ENCODE measurements around the gene LRFN5. TPM values are rescaled to one million over a fixed set of nuclear protein-coding genes. Genes with fewer than 3 reads are reported as not detected.

Gene LRFN5
- total RNA-seq, 8 experiments from 2014 or later, result 0.25 to 24.1 (median 15.4) TPM

DNA sequence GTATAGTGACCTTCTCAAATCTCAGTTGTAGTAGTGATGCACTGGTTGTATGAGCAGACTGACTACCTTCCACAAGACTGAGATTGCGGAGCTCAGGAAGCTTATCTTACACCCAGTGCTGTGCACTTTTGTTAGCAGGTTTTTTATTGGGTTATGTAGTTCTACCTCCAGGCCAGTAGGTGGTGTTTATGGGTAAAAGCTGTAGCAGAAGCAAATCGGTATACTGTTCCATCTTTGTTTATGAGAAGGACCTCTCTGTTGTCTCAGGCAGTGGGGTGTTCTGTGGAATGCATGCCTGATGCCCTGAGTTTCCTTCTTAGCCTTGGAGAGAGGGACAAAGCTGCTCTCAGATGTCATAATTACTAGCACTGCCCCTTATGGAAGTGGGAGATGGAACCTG lies 217.8 kb downstream of the LRFN5 start:
- ATAC-seq (replicated peaks in 6 of 8), result no peak
- Histone ChIP-seq H3K4me3 (no peak overlapping the region), H3K4me1 (replicated peaks in 1 of 2) (no peaks in the 10 kb centered on the region), H3K27ac (no peak overlapping the region)
- WGBS, 10 experiments, result 92 to 100% (median 100%) methylated on average over 1 to 2 of the region's 2 CpGs; no CpG with 5 or more reads in 5 of the 10 experiments
- in situ Hi-C loops (cut with MboI; ENCODE audit: low pct_unique_long_range_greater_than_20kb in 2 of 9, low sequenced_read_pairs in 9 of 9, unreplicated experiment in 9 of 9), result no loop called here

DNA sequence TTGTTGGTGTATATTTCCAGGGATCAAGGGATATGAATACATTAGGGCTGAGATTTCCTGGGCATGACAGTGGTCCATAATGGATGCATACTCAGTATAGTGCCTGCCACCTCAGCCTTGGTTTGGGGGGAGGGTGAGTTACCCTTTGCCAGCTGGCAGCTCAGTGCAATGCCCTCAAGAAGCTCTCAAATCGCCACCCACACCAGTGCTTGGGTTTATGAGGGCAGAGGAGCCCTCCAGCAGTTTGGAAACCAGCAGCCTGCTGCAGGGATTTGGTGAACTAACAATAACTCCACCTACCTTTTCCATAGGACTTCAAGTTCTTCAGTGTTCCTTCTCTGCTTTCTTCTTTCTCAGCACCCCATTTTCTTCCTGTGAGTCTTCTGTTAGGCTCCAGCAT lies 218.9 kb downstream of the LRFN5 start:
- 80% methylated on average over 1 of the region's 1 CpG; no CpG with 5 or more reads in 9 of the 10 experiments for WGBS, 10 experiments
- Histone ChIP-seq H3K4me1 (replicated peaks in 1 of 2) (no peaks in the 10 kb centered on the region), H3K4me3 (no peak overlapping the region), H3K27ac (no peak overlapping the region)
- in situ Hi-C loops (cut with MboI; ENCODE audit: low pct_unique_long_range_greater_than_20kb in 2 of 9, low sequenced_read_pairs in 9 of 9, unreplicated experiment in 9 of 9), result no loop called here
- no peak for ATAC-seq (replicated peaks in 6 of 8)

DNA sequence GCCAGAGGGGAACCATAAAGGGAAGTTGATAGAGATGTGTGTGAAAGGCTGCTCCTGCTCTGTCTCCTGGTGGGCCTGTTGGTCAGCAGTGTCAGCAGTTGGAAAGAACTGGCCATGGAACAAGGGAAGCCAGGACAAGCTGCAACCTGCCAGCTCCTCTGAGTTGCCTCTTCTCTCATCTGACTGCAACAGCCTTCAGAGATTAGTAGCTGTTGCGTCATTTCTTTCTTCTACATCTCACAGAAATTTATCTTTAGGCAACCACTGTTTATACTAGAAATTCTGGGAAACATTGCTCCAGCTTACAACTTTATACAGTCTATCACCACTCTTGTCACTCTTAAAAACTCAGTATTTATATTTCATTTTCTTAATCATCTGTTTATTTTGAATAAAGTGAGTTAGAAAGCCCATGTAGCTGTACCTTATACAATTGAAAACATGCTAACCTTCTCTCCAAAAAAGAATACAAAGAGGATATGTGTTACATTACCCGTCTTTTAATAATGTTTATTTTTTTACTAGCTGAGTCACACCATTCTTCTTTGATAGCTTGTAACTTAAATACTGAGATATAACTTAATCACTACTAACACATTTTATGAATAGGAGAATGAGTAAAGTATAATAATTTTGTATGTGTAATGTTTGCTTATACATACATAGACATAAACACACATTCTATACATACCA lies 224.2 kb downstream of the LRFN5 start:
- peak in 4 of 8 experiments; percentile 54 to 67 (median 60) for ATAC-seq (replicated peaks in 6 of 8)
- WGBS, 10 experiments, result 0 to 100% (median 83%) methylated on average over 1 to 2 of the region's 2 CpGs
- in situ Hi-C loops (cut with MboI; ENCODE audit: low pct_unique_long_range_greater_than_20kb in 2 of 9, low sequenced_read_pairs in 9 of 9, unreplicated experiment in 9 of 9), result no loop called here
- Histone ChIP-seq H3K4me3 (no peak overlapping the region), H3K27ac (no peak overlapping the region), H3K4me1 (replicated peaks in 1 of 2) (no peaks in the 10 kb centered on the region)

DNA sequence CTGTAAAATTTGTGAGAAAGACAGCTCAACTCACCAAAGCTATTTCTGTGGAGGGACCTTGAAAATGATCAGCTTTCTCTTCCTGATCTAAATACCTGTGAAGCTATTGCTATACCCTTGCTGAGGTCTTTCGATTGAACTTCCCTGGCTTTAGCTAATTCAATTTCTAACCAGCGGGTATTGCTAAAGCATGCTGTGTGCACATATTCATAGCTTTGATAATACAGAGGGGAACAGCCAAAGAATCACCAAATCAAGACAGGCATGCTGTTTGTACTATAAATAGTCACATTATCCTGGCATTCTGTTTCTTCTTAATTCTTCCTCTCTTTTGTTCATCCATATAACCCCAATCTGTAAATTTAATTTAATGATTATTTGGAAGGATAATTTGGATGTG lies 233.0 kb downstream of the LRFN5 start:
- Histone ChIP-seq H3K4me1 (replicated peaks in 1 of 2) (no peaks in the 10 kb centered on the region), H3K27ac (no peak overlapping the region), H3K4me3 (no peak overlapping the region)
- 23 to 100% (median 69%) methylated on average over 1 to 2 of the region's 2 CpGs; no CpG with 5 or more reads in 2 of the 10 experiments for WGBS, 10 experiments
- ATAC-seq (replicated peaks in 6 of 8), result peak in 1 of 8 experiments; percentile 62
- in situ Hi-C loops (cut with MboI; ENCODE audit: low pct_unique_long_range_greater_than_20kb in 2 of 9, low sequenced_read_pairs in 9 of 9, unreplicated experiment in 9 of 9), result no loop called here

DNA sequence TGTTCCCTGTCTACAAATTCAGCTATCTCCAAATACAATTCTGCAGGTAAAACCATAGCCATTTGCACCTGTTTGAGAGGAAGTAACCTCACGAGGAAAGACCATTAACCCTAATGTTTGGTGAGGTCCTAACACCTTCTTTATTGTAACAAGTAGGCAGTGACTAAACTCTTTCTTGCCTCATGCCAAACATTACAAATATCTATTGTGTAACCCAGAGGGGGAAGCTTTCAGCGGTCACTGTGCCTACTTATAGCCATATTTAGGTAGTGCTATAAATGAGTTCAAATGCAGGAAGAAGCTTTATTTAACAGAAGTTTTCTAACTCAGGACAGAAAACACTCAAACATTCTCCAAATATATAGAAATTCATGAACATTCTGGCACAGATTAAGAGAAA lies 252.7 kb downstream of the LRFN5 start:
- Histone ChIP-seq H3K4me3 (no peak overlapping the region), H3K27ac (no peak overlapping the region), H3K4me1 (replicated peaks in 1 of 2) (no peaks in the 10 kb centered on the region)
- ATAC-seq (replicated peaks in 6 of 8), result no peak
- in situ Hi-C loops (cut with MboI; ENCODE audit: low pct_unique_long_range_greater_than_20kb in 2 of 9, low sequenced_read_pairs in 9 of 9, unreplicated experiment in 9 of 9), result no loop called here
- WGBS, 10 experiments, result 0 to 100% (median 72%) methylated on average over 1 to 2 of the region's 2 CpGs

DNA sequence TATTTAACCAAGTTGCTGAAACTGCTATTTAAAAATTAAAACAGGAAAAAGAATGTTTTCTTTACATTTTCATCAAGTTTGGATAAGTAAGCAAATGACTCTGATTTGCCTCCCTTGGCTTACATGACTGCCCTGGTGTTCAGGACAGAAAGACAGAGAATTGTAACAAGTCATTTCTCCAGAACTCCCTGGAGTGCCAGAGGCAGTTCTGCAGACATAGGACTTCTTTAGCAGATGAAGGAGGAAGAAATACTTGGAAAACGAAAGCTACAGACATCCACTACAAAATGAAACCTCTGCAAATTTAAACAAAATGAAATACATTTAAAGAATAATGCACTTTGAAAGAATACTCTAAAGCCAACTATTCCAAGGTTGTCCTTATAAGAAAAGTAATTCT lies 253.9 kb downstream of the LRFN5 start:
- WGBS, 10 experiments, result 17 to 83% (median 68%) methylated on average over 1 of the region's 1 CpG
- in situ Hi-C loops (cut with MboI; ENCODE audit: low pct_unique_long_range_greater_than_20kb in 2 of 9, low sequenced_read_pairs in 9 of 9, unreplicated experiment in 9 of 9), result no loop called here
- Histone ChIP-seq H3K4me3 (no peak overlapping the region), H3K4me1 (replicated peaks in 1 of 2) (no peaks in the 10 kb centered on the region), H3K27ac (no peak overlapping the region)
- ATAC-seq (replicated peaks in 6 of 8), result no peak

DNA sequence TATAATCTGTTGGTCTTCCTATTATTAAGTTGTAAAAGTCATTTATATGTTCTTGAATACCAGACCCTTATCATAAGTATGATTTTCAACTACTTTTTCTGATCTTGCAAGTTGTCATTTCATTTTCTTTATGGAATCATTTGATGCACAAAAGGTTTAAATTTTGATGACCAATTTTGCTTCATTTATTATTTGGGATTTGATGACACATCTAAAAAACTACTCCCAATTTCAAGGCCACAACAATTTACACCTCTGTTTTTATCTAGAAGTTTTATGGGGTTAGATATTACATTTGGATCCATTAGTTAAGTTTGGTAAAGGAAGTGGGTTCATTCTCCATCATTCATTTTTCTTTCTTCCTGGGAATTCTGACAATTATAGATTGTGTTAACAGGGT lies 259.2 kb downstream of the LRFN5 start:
- Histone ChIP-seq H3K27ac (no peak overlapping the region), H3K4me3 (no peak overlapping the region), H3K4me1 (replicated peaks in 1 of 2) (no peaks in the 10 kb centered on the region)
- no peak for ATAC-seq (replicated peaks in 6 of 8)
- in situ Hi-C loops (cut with MboI; ENCODE audit: low pct_unique_long_range_greater_than_20kb in 2 of 9, low sequenced_read_pairs in 9 of 9, unreplicated experiment in 9 of 9), result no loop called here

DNA sequence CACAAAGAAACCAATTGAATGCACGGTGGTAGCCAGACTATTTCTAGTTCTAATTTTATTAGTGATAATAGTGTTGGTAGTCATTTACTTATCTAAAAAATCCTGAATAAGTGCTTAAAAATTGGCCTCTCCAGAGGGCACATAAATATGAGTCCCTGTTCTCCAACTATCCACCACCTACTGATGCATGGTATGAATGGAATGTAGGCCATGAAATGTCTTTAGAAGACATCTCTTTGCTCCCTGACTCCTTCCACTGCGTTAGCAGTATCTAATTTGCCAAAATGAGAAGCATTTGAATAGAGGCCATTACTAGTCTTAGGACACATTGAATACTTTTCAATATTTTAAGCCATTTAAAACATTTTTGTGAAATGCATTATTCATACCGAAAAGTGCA lies 261.7 kb downstream of the LRFN5 start:
- H3K4me3 ChIP-seq, result no peak overlapping the region
- H3K27ac ChIP-seq, result no peak overlapping the region
- peaks cover 0 to 2% of the 10 kb centered on the region in 2 donors for H3K4me1 ChIP-seq (replicated peaks in 1 of 2)
- no peak for ATAC-seq (replicated peaks in 6 of 8)
- in situ Hi-C loops (cut with MboI; ENCODE audit: low pct_unique_long_range_greater_than_20kb in 2 of 9, low sequenced_read_pairs in 9 of 9, unreplicated experiment in 9 of 9), result no loop called here
- 30 to 100% (median 80%) methylated on average over 1 to 3 of the region's 3 CpGs for WGBS, 10 experiments

DNA sequence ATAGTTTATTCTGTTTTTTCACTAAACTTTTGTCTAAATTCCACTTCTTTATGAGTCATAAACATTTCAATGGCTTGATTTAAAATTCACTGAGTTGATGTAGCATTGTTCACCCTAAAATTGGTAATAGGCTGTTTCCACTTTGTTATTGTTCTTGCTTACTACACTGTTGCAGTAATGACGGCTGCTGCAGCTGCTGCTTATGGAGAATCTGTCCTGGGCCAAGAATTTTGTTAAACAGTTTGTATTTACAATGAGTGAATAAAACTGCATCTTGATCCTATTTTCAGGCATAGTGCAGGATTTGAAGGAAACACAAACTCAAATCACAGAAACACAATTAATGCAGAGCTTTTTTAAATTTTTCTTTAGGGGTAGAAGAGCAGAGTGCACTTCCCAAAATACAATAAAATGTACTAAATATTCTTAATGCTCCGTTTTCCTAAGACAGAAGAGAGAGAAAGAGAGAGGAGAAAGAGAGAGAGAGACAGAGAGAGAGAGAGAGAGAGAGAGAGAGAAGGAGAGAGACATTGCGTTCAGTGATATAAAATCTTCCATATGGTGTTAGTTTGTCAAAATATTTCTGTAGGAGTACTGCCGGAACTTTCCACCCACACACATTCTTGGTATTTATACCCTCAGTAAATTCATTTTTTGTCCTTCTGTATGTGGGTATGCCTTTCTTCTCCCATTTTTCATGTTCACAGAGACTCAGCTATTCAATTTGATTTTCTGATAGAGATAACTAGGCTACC lies 266.4 kb downstream of the LRFN5 start:
- in situ Hi-C loops (cut with MboI; ENCODE audit: low pct_unique_long_range_greater_than_20kb in 2 of 9, low sequenced_read_pairs in 9 of 9, unreplicated experiment in 9 of 9), result no loop called here
- H3K4me3 ChIP-seq, result no peak overlapping the region
- WGBS, 10 experiments, result 6 to 79% (median 39%) methylated on average over 2 to 4 of the region's 4 CpGs; no CpG with 5 or more reads in 1 of the 10 experiments
- H3K4me1 ChIP-seq (replicated peaks in 1 of 2), result peaks cover 0 to 12% of the 10 kb centered on the region in 2 donors
- ATAC-seq (replicated peaks in 6 of 8), result peak in 3 of 8 experiments; percentile 20 to 55 (median 24)
- no peak overlapping the region for H3K27ac ChIP-seq

DNA sequence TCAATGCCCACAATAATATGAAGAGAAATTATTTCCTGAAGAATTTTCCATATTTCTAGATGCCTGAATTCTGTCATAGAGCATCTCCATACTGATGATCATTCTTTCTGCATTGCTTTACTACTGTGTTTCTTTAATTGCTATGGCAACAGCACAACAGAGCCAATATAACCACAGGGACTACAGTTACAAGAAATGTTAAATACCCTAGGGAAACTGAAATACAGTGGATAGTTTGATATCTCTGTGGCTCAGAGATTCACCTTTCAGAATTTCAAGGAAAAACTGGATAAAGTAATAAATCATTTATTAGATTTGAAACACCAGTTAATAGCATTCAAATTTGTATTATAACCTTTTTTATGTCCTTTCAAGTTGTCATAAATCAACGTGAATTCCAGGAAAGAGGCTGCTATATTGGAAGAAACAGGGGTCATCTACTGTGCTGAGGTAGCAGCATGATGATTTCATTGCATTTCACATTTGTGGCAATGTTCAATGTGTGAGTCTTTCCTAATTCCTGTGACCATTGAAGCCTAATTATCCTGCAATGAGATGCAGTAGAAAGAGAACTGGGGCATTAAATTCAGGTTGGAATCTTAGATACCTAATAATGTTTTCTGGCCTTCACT lies 267.1 kb downstream of the LRFN5 start:
- ATAC-seq (replicated peaks in 6 of 8), result peak; percentile 79 to 99 (median 94)
- H3K4me1 ChIP-seq (replicated peaks in 1 of 2), result peaks cover 0 to 12% of the 10 kb centered on the region in 2 donors
- H3K4me3 ChIP-seq, result no peak overlapping the region
- WGBS, 10 experiments, result 0 to 89% (median 61%) methylated on average over 1 of the region's 1 CpG
- H3K27ac ChIP-seq, result no peak overlapping the region
- in situ Hi-C loops (cut with MboI; ENCODE audit: low pct_unique_long_range_greater_than_20kb in 2 of 9, low sequenced_read_pairs in 9 of 9, unreplicated experiment in 9 of 9), result no loop called here

DNA sequence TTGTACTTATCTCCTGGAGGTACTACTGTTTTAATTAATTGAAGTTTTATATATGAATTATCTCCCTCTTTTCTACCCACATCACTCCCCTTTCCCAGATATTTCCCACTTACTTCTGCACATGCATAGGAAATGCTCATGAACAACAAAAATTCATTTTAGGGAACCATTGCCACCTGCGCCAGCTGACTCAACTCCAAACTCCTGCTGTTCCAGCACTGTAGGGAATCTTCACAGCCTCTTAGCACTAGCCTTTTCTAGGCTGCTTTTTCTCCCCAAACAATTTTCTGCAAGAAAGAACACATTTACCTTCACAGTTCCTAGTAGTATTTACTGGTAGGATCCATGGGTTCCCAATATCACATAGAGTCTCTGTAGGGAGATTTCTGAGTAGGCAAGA lies 268.4 kb downstream of the LRFN5 start:
- Histone ChIP-seq H3K4me3 (no peak overlapping the region), H3K27ac (no peak overlapping the region), H3K4me1 (replicated peaks in 1 of 2) (peaks cover 0 to 12% of the 10 kb centered on the region in 2 donors)
- in situ Hi-C loops (cut with MboI; ENCODE audit: low pct_unique_long_range_greater_than_20kb in 2 of 9, low sequenced_read_pairs in 9 of 9, unreplicated experiment in 9 of 9), result no loop called here
- 86 to 100% (median 100%) methylated on average over 1 of the region's 1 CpG; no CpG with 5 or more reads in 3 of the 10 experiments for WGBS, 10 experiments
- no peak for ATAC-seq (replicated peaks in 6 of 8)

DNA sequence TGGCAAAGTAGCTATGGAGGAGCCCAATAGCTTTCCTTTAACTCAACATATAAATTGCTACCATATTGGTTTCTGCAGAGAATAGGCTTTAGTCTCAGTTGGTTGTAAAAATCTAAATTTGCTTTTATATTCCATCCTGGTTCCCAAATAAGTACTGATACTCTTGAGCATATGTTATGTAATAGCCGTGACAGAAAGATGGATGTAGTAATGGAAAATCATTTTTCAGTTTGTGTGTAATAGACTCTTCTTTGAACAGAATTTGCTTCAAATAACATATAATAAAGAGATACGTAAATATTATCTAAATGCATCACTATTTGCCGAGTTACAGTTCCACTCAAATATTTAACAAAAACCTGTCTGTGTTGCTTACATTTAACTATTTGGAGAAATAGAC lies 271.6 kb downstream of the LRFN5 start:
- H3K4me1 ChIP-seq (replicated peaks in 1 of 2), result peaks cover 0 to 12% of the 10 kb centered on the region in 2 donors
- no peak for ATAC-seq (replicated peaks in 6 of 8)
- in situ Hi-C loops (cut with MboI; ENCODE audit: low pct_unique_long_range_greater_than_20kb in 2 of 9, low sequenced_read_pairs in 9 of 9, unreplicated experiment in 9 of 9), result no loop called here
- WGBS, 10 experiments, result 29 to 100% (median 96%) methylated on average over 2 to 3 of the region's 3 CpGs; no CpG with 5 or more reads in 1 of the 10 experiments
- H3K4me3 ChIP-seq, result no peak overlapping the region
- no peak overlapping the region for H3K27ac ChIP-seq

DNA sequence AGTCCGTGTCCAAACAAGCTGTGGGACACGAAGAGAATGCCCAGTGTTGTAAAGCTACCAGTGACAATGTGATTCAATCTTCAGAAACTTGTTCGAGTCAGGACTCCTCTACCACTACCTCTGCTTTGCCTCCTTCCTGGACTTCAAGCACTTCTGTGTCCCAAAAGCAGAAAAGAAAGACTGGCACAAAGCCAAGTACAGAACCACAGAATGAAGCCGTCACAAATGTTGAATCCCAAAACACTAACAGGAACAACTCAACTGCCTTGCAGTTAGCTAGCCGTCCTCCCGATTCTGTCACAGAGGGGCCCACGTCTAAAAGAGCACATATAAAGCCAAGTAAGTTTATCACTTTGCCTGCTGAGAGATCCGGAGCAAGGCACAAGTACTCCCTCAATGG lies 284.9 kb downstream of the LRFN5 start:
- Histone ChIP-seq H3K4me1 (replicated peaks in 1 of 2) (no peaks in the 10 kb centered on the region), H3K4me3 (no peak overlapping the region), H3K27ac (no peak overlapping the region)
- ATAC-seq (replicated peaks in 6 of 8), result no peak
- in situ Hi-C loops (cut with MboI; ENCODE audit: low pct_unique_long_range_greater_than_20kb in 2 of 9, low sequenced_read_pairs in 9 of 9, unreplicated experiment in 9 of 9), result no loop called here
- WGBS, 10 experiments, result 0 to 95% (median 83%) methylated on average over 1 to 7 of the region's 8 CpGs; no CpG with 5 or more reads in 2 of the 10 experiments

All from motor neuron (in vitro differentiated cells).